SU-DHL-6 (cell line): ENCODE data around the gene ABCA3.

Experiments
- EZH2phosphoT487 ChIP-seq: fragments of 200-600 bp; sonication (generic), shearing (Covaris generic); conservative IDR thresholded peaks from 2 replicates; pipeline ENCODE4 v1.6.1; 2018; ENCODE audit warnings: mild to moderate bottlenecking, antibody characterized with exemption, low read length, moderate library complexity, mixed read lengths
- TF ChIP-seq, protein P1 (sequence below): fragments of 200-600 bp; sonication (generic); IDR thresholded peaks from one replicate; pipeline ENCODE4 v1.5.1; 2017; ENCODE audit warnings: antibody characterized with exemption, mild to moderate bottlenecking, low read length, moderate library complexity; ENCODE audit not compliant: insufficient read depth, poor library complexity, severe bottlenecking

DNA sequence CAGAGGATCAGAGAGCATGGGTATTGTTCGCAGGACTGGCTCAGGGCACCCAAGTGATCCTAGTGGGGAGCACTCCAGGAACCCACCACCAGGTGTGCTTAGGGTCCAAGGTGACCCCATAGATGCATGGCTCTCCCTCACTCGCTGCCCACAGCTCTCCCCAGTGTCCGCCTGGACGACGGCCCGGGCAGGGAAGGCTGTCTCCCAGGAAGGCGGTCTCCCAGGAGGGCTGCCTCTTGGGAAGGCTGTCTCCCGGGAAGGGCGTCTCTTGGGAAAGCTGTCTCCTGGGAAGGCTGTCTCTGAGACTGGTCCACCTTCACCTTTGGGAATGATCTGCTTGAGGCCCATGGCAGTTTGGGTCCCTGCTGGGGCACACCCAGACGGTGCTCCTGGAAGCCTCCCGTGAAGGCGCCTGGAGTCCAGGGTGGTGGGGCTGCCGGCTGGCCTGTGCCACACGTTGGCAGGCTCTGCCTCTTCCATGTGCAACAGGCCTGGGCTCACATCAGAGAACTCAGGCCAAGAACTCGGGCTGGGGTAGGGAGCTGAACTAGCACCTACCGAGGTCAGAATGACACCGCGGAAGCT, 94.1 kb downstream of the ABCA3 start:
- TF ChIP-seq, protein P1, sequence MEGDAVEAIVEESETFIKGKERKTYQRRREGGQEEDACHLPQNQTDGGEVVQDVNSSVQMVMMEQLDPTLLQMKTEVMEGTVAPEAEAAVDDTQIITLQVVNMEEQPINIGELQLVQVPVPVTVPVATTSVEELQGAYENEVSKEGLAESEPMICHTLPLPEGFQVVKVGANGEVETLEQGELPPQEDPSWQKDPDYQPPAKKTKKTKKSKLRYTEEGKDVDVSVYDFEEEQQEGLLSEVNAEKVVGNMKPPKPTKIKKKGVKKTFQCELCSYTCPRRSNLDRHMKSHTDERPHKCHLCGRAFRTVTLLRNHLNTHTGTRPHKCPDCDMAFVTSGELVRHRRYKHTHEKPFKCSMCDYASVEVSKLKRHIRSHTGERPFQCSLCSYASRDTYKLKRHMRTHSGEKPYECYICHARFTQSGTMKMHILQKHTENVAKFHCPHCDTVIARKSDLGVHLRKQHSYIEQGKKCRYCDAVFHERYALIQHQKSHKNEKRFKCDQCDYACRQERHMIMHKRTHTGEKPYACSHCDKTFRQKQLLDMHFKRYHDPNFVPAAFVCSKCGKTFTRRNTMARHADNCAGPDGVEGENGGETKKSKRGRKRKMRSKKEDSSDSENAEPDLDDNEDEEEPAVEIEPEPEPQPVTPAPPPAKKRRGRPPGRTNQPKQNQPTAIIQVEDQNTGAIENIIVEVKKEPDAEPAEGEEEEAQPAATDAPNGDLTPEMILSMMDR: no peak
- no peak for TF ChIP-seq EZH2phosphoT487
